ENCODE results near the gene VSIG2. TPM values are rescaled to one million over a fixed set of nuclear protein-coding genes. Genes with fewer than 3 reads are reported as not detected.
A peak's percentile ranks its signal among the peaks of the same experiment; 100 is the strongest.

The VSIG2 gene
- total RNA-seq, 1 experiment from 2014 or later = not detected

GRCh38 chr11:124722176-124722575 is 29.9 kb downstream of the VSIG2 start:
- Mint-ChIP-seq H3K4me3 (ENCODE audit: low read depth, unreplicated experiment) (no peak overlapping the region), H3K27me3 (ENCODE audit: unreplicated experiment) (peaks cover 84% of the 10 kb centered on the region), H3K27ac (ENCODE audit: unreplicated experiment) (no peak overlapping the region), H3K4me1 (ENCODE audit: low read depth, unreplicated experiment) (peaks cover 27% of the 10 kb centered on the region), H3K9me3 (ENCODE audit: low read depth, unreplicated experiment) (no peaks in the 10 kb centered on the region), H3K36me3 (ENCODE audit: insufficient read depth, unreplicated experiment) (no peaks in the 10 kb centered on the region)
- intact Hi-C loops (cut with micrococcal nuclease; ENCODE audit: unreplicated experiment) = no loop called here
- CTCF ChIA-PET = no interaction called here
- BruUV-seq (replicated peaks) = no TSS peak
- TF ChIP-seq, protein P1, sequence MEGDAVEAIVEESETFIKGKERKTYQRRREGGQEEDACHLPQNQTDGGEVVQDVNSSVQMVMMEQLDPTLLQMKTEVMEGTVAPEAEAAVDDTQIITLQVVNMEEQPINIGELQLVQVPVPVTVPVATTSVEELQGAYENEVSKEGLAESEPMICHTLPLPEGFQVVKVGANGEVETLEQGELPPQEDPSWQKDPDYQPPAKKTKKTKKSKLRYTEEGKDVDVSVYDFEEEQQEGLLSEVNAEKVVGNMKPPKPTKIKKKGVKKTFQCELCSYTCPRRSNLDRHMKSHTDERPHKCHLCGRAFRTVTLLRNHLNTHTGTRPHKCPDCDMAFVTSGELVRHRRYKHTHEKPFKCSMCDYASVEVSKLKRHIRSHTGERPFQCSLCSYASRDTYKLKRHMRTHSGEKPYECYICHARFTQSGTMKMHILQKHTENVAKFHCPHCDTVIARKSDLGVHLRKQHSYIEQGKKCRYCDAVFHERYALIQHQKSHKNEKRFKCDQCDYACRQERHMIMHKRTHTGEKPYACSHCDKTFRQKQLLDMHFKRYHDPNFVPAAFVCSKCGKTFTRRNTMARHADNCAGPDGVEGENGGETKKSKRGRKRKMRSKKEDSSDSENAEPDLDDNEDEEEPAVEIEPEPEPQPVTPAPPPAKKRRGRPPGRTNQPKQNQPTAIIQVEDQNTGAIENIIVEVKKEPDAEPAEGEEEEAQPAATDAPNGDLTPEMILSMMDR (IDR thresholded peaks at IDR 0.05; ENCODE audit: unreplicated experiment) = no peak
- DNase-seq = no peak

GRCh38 chr11:124719534-124719933 is 32.5 kb downstream of the VSIG2 start:
- DNase-seq = no peak
- Mint-ChIP-seq H3K27ac (ENCODE audit: unreplicated experiment) (no peak overlapping the region), H3K27me3 (ENCODE audit: unreplicated experiment) (peaks cover 92% of the 10 kb centered on the region), H3K4me1 (ENCODE audit: low read depth, unreplicated experiment) (peaks cover 9% of the 10 kb centered on the region), H3K9me3 (ENCODE audit: low read depth, unreplicated experiment) (no peaks in the 10 kb centered on the region), H3K4me3 (ENCODE audit: low read depth, unreplicated experiment) (no peak overlapping the region), H3K36me3 (ENCODE audit: insufficient read depth, unreplicated experiment) (no peaks in the 10 kb centered on the region)
- BruUV-seq (replicated peaks) = no TSS peak
- CTCF ChIA-PET = no interaction called here
- TF ChIP-seq, protein P1 (IDR thresholded peaks at IDR 0.05; ENCODE audit: unreplicated experiment) = no peak
- intact Hi-C loops (cut with micrococcal nuclease; ENCODE audit: unreplicated experiment) = no loop called here

GRCh38 chr11:124718801-124719200 is 33.3 kb downstream of the VSIG2 start:
- Mint-ChIP-seq H3K4me1 (ENCODE audit: low read depth, unreplicated experiment) (peaks cover 8% of the 10 kb centered on the region), H3K27ac (ENCODE audit: unreplicated experiment) (no peak overlapping the region), H3K9me3 (ENCODE audit: low read depth, unreplicated experiment) (no peaks in the 10 kb centered on the region), H3K36me3 (ENCODE audit: insufficient read depth, unreplicated experiment) (no peaks in the 10 kb centered on the region), H3K27me3 (ENCODE audit: unreplicated experiment) (peaks cover 92% of the 10 kb centered on the region), H3K4me3 (ENCODE audit: low read depth, unreplicated experiment) (peak overlapping the region; percentile 71)
- no peak for DNase-seq
- TF ChIP-seq, protein P1 (IDR thresholded peaks at IDR 0.05; ENCODE audit: unreplicated experiment) = no peak
- CTCF ChIA-PET = no interaction called here
- intact Hi-C loops (cut with micrococcal nuclease; ENCODE audit: unreplicated experiment) = no loop called here
- no TSS peak for BruUV-seq (replicated peaks)

DNA sequence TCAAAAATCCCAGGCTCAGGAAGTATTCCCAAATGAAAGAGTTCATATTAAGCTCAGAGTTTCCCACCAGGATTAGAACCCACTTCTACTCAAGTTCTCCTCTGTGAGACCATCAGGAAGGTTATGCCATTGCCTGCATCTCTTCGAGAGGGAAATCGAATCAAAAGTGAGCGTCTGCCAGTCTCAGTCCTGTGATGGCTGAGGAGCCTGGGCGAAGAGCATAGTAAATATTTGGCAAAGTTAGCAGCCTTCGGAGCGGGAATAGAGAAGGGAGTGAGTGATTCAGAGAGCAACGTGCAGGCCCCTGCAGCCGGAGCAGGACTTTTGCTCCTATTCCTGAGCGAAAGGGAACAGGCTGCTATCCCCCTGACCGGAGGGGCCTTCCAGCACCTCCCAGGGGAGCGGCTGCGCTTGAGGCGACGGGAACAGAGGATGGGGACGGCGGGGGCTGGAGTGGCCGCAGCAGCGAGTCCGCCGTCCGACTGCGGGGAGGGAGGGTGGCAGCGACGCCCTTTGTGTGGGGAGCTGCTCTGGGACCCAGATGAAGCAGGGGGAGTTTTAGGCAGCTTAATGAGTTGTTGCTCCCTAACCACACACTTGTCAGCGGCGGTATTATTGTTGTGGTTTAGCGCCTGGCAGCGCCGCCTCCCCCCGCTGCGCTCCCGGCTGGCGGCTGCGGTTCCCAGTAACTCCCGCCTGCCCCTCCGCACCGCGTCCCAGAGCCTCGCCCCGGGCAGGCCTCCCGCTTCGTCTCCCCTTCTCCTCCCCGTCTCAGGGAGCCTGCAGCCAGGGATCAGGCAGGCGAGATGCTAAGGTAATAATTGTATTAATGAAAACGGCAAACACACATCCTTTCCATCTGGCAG is 34.0 kb downstream of the VSIG2 start:
- Mint-ChIP-seq H3K27me3 (ENCODE audit: unreplicated experiment) (peaks cover 89% of the 10 kb centered on the region), H3K4me1 (ENCODE audit: low read depth, unreplicated experiment) (peaks cover 8% of the 10 kb centered on the region), H3K4me3 (ENCODE audit: low read depth, unreplicated experiment) (peak overlapping the region; percentile 71), H3K27ac (ENCODE audit: unreplicated experiment) (no peak overlapping the region), H3K36me3 (ENCODE audit: insufficient read depth, unreplicated experiment) (no peaks in the 10 kb centered on the region), H3K9me3 (ENCODE audit: low read depth, unreplicated experiment) (no peaks in the 10 kb centered on the region)
- no peak for DNase-seq
- intact Hi-C loops (cut with micrococcal nuclease; ENCODE audit: unreplicated experiment) = no loop called here
- CTCF ChIA-PET = no interaction called here
- TF ChIP-seq, protein P1 (IDR thresholded peaks at IDR 0.05; ENCODE audit: unreplicated experiment) = no peak
- BruUV-seq (replicated peaks) = no TSS peak
